AG04450 (cell line): ENCODE data around the gene DNAL1. TPM values are rescaled to one million over a fixed set of nuclear protein-coding genes. Genes with fewer than 3 reads are reported as not detected.
A peak's percentile ranks its signal among the peaks of the same experiment; 100 is the strongest.

Source experiments
- CTCF ChIA-PET: fragments of 300-600, 350-600 bp; formaldehyde crosslinking; extraction: SDS; loops from one replicate; lab custom pipeline; 2022; ENCODE audit warnings: antibody characterized with exemption, inconsistent platforms; lab: Charles Lee
- POLR2A ChIA-PET: fragments of 350-600 bp; formaldehyde crosslinking; extraction: SDS; loops from one replicate; lab custom pipeline; 2021; ENCODE audit warnings: antibody characterized with exemption, inconsistent platforms; lab: Yijun Ruan, JAX
- DNase-seq: peaks from one replicate; pipeline ENCODE4 v3.0.0-alpha.2; 2011; ENCODE audit warnings: low read depth, low spot score
- H3K27ac ChIP-seq: one replicate; pipeline ENCODE4 v1.5.1; 2012; ENCODE audit warnings: low read depth, low read length, control low read depth
- H3K27me3 ChIP-seq: one replicate; pipeline ENCODE4 v1.6.0; 2012; ENCODE audit warnings: low read length; ENCODE audit not compliant: control insufficient read depth, insufficient read depth
- H3K4me3 ChIP-seq: 2 replicates; pipeline ENCODE4 v1.5.1; 2011; ENCODE audit warnings: mild to moderate bottlenecking, low read depth, low read length, control low read depth
- H3K9me3 ChIP-seq: 2 replicates; pipeline ENCODE4 v1.5.1; 2012; ENCODE audit warnings: low read length; ENCODE audit not compliant: control insufficient read depth, insufficient read depth
- CTCF ChIP-seq: IDR thresholded peaks from 2 replicates; pipeline ENCODE4 v1.5.1; 2011; ENCODE audit warnings: low read depth, low read length, control low read depth, inconsistent platforms
- polyA plus RNA-seq: library from polyadenylated mRNA; depleted of rRNA; stranded (reverse); fragments of >200 nt; gene quantifications from 2 replicates; pipeline ENCODE4 v1.2.3, GENCODE V29; 2011

DNAL1 gene
- polyA plus RNA-seq, 1 experiment = 10.0 TPM

DNA sequence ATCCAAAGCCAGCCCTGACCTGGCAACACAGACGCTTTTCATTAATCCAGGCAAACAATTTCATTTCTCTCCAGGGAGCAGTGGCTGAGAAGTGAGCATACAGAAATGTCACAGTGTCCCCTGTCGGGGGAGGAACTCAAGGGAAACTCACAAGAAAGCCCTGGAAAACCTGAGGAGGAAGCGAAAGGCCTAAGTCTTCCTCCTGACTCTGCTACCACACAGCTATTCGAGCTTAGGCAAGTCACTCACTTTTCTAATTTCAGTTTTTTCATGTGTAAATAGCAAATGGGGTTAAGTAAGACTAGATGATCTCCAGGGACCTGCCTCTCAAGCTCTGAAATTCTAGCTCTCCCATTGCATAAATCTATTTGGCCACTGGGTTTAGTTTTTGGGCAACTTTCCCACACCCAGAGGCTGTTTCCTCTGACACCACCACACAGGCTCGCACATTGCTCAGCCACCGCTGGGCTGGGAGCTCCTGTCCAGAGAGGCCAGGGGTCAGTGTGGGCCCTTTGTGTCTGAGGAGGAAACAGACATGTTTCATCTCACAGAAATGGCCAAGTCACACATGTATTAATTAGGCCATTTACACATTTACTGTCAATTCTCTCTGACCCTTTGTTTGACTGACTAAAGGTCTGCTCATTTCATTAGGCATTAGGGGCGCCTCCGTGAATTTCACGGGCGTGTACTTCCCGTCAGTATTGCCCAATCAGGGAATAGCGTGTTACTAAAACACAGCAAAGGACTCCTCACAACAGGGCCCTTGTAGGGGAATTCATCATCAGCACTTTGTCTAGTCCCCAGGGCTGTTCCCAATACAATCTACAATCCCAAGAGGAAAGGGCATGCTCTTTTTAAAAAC, 79.2 kb downstream of the DNAL1 start:
- DNase-seq = peak; percentile 87
- ChIA-PET POLR2A (interaction anchor here (0.7 to 1.7 kb wide), 7 partner anchors 10 to 164 kb away, joined by 3 to 10 read pairs (median 6); partner anchors contain the start of genes PNMA1 and ZNF410), CTCF (interaction anchor here (0.5 to 1.2 kb wide), 5 partner anchors 8 to 152 kb away, joined by 3 to 5 read pairs (median 3); no protein-coding TSS in a partner anchor)
- TF ChIP-seq CTCF = peak; percentile 34
- no peaks in the 10 kb centered on the region for H3K9me3 ChIP-seq
- H3K4me3 ChIP-seq = no peak overlapping the region
- H3K27me3 ChIP-seq = no peaks in the 10 kb centered on the region
- H3K27ac ChIP-seq = peak overlapping the region; percentile 81

DNA sequence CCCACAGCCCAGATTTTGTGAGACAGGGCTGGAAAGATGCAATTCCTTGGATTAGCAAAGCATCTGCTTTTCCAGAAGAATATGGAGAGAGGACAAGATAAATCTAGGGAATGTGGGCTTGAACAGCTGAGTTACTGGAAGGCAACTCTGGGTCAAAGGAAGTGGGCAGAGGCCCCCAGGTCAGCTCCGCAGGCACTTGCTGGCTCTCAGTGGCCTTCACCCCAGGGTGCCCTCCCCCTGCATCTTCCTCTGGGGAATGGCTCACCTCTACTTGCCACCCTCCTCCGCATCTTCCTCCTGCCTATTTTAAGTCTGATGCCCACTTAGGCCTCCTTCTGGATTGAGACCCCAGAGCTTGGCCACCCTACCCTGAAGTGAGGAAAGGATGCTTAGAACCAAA, 79.9 kb downstream of the DNAL1 start:
- Histone ChIP-seq H3K27me3 (no peaks in the 10 kb centered on the region), H3K9me3 (no peaks in the 10 kb centered on the region), H3K27ac (peak overlapping the region; percentile 71), H3K4me3 (no peak overlapping the region)
- no peak for TF ChIP-seq CTCF
- ChIA-PET CTCF (interaction anchor here (0.6 to 1.2 kb wide), 3 partner anchors 9 to 120 kb away, joined by 3 read pairs; no protein-coding TSS in a partner anchor), POLR2A (interaction anchor here (1.1 to 1.7 kb wide), 3 partner anchors 33 to 61 kb away, joined by 4 to 9 read pairs (median 7); a partner anchor contains a TSS)
- no peak for DNase-seq

DNA sequence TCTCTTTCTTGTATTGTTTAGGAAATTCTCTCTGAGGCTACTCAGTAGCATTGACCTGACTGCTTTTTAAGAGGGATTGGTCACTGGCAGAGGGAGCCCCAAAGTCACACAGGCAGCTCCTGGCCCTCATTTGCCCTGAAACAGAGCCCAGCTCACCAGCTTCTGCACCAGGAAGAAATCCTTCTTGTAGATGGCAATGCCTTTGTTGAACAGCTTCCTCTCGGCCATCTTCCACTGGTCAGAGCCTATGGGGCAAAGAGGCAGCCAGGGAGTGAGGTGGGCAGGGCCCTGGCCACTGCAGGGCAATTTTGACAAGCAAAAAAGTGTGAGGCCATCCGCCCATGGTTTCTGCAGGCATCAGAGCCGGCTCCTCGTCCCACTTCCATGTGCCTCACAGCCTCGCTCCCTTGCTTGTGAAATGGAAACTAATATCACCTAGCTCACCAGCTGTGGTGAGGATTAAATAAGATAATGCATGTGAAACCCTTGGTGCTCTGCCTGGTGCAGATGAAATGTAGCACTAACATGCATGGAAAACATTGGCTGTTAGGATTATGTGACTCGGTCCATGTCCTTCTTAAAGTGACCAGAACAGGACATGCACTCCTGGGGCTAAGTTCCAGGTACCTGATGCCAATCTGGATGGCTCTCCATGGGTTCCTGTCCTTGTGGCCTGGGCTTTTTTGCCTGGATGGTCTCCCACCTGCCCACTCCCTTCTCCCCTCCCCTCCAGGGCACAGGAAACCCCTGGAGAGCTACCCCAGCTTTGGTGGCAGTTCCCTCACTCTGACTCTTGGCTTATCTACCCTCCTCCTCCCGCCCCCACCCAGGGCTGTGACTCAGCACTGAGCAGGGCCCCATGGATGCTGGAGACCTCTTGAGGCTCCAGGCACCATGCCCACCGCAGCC, 80.6 kb downstream of the DNAL1 start:
- H3K4me3 ChIP-seq = no peak overlapping the region
- CTCF ChIA-PET = no interaction called here
- no peaks in the 10 kb centered on the region for H3K27me3 ChIP-seq
- H3K9me3 ChIP-seq = no peaks in the 10 kb centered on the region
- no peak for TF ChIP-seq CTCF
- peak overlapping the region; percentile 71 for H3K27ac ChIP-seq
- DNase-seq = no peak
- POLR2A ChIA-PET = no interaction called here

DNA sequence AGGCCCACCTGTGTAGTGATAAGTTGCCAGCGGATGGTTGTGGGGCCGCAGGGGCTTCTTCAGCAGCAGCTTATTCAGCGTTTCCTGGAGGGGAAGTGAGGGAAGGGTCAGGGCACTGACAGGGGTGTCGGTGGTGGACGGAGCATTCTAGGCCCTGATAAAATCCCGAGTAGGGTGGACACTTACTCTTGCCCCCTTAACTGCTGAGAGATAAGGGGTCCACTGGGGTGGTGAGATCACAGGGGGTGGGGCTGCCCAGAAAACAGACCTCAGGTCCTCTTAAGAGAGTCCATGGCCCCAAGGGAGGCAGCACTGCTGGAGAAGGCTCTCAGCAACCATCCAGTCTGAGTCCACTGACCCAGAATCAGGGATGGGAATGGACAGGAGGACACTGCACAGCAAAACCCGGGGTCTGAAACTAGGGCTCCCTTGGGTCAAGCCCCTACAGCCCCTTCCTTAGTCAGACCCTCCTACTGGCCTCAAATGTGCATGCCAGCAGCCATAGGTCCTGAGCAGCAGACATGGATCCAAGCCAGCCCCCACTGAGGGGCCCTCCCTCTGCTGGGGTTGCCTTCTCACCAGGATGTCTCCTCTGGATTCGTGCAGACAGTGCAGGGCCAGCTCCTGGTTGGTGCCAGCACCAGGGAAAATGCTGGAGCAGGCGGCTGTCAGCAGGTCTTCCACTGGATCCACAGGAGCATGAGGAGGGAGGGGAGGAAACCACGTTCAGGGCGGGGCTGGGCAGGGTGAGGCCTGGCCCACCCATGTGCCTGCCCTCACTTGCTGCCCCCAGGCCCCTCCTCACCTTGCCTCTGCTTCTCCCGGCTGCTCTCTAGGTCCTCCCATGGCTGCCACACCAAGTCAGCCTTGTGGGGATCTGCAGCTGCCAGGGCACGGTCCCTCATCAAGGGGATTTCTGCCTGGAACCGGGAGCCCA, 81.5 kb downstream of the DNAL1 start:
- Histone ChIP-seq H3K27ac (peak overlapping the region; percentile 39), H3K4me3 (no peak overlapping the region), H3K9me3 (no peaks in the 10 kb centered on the region), H3K27me3 (no peaks in the 10 kb centered on the region)
- CTCF ChIA-PET = no interaction called here
- POLR2A ChIA-PET = interaction anchor here (1.1 kb wide), 1 partner anchor 15 kb away, joined by 4 read pairs; no protein-coding TSS in a partner anchor
- TF ChIP-seq CTCF = no peak
- DNase-seq = no peak
